HG03196 (cell line): ENCODE results near the gene WWOX.

Source experiments
- ATAC-seq: cut with Tn5 transposase; IDR thresholded peaks from one replicate; pipeline ENCODE4 v1.9.1; 2021; ENCODE audit not compliant: unreplicated experiment

The WWOX gene

GRCh38 chr16:78292086-78292843 lies 192.8 kb downstream of the WWOX start:
- no peak for ATAC-seq

DNA sequence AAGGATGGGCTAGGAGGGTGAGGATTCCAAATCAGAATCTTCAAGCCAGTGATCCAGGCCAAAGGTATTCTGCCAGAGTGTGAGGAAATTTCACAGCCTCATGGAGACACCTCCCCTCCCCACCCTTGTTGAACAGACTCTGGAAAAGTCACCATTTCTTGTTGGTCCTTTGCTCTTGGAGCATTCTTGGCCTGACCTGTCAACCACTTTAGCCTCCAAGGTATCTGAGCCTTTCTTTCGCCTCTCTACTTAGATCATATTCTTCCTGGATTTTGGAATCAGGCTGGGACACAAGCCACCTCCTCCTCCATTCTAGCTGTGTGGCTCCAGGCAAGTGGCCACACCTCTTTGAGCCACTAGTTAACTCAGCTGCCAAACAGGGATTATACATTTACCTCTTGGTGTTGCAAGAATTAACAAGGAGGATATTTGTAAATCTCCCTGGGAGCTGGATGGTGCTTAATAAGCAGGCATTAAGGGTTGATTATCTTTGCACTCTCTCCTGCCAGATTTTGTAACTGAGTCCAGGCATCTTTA lies 193.5 kb downstream of the WWOX start:
- ATAC-seq = no peak

- ATAC-seq = no peak
These were observed 195.2 kb downstream of the WWOX start for GRCh38 chr16:78294538-78295225.

DNA sequence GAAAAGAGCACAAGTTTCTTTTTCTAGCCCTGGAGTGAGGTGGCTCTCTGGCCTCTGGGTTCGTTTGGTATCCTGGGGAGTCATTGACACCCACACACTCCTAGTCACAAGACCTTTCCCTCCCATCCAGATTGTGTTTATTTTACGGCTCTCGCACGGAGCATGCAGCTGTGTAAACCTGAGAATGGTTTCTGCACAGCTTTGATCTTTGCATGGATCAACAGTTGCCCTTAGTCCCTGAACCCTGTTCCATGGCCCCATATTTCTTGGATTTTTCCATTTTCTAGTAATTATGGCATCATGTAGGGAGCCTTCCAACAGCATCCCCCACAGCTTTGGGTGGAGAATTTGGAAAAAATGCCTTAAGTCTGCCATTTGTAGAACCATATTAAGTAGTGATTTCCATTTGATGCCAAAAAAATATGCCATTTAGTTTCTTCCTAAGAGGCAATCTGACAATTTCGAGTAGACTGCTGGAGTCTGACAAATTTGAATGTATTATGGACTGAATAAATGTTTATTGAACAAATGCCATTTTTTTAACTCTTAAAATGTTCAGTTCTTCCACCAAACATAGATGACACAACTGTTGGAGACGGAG lies 197.7 kb downstream of the WWOX start:
- ATAC-seq = no peak

- ATAC-seq = no peak
These were observed 199.5 kb downstream of the WWOX start for GRCh38 chr16:78298986-78299385.

DNA sequence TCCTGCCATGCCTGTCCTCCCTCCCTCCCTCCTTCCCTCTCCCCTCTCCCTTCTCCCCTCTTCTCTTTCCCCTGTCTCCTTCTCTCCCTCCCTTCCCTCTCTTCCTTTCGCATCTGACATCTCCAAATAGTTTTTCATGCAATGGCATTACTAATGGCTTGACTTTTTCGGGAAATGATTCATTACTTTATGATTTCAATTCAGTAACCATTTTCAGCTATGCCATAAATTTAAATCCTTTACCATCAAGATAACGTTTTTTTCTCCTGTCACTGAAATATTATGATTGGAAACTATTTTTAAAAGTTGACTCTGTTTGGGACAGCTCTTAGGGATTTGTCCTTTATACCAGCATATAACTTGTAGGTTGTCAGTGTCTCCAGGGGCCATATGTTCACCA lies 201.0 kb downstream of the WWOX start:
- no peak for ATAC-seq

DNA sequence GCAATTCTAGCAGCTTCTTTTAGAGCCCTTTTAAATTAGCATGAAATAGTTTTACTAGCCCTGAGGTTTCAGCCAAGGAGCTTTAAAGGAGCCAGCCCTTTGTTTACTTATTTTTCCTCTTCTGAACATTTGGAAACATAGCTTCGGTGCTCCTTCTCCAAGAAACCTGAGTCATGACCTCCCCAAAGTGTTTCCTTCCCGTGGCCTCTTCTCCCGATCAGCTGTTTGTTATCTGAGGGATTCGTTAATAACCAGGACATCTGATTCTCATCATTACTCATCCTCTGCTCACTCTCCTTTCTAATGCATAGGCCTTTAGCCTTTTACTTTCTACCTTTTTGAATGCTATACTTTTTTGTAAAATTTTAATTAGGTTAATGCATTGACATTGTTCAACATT lies 204.5 kb downstream of the WWOX start:
- no peak for ATAC-seq

GRCh38 chr16:78306361-78306760 lies 206.9 kb downstream of the WWOX start:
- ATAC-seq = no peak

DNA sequence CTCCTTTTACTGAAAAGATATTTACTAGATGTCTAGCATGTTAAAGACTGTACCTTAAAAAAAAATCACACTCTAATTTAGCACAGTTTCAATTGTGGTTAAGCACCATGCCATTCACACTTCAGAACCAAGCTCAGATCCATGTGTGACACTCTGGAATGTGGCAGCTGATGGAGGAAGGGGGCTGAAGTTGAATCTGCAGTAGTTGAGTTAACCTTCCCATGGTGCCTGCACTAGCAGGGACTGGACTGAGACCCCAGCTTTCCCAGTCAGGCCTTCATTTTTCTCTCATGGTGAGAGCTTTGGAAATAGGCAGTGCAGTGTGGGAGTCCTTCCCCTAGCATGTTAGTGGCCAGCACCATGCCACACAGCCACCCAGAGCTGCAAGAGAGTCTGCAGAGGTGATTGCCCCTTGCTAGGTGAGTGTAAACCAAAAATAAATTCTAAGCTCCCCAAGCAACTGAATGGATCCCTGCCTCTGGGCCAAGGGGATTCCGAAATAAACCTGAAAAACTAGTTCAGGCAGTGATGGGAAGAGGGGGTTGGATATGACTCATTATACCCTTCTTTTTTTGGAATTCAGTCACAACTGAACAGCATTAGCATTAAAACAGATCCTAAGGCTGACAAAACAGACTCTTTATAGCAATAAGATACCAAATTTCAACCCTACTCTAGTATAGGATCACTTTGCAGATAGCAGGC lies 208.5 kb downstream of the WWOX start:
- no peak for ATAC-seq

GRCh38 chr16:78309763-78310162 lies 210.3 kb downstream of the WWOX start:
- no peak for ATAC-seq

DNA sequence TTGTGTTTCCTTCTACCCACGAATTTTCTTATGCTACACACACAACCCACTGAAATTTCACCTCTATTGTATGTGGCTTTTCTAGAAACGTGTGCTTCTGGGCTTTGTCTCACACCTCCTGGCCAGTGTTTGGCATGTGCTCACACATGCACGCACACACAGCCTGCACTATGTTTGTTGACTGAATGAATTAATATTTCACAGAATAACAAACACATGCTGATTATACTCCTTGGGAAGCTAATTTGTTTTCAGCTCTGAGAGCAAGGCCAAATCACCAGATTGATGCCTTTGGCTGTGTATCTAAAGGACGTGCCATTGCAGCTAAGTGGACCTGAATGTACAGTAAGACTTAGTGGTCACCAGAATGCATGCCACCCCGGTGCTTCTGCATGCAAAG lies 210.7 kb downstream of the WWOX start:
- ATAC-seq = no peak

DNA sequence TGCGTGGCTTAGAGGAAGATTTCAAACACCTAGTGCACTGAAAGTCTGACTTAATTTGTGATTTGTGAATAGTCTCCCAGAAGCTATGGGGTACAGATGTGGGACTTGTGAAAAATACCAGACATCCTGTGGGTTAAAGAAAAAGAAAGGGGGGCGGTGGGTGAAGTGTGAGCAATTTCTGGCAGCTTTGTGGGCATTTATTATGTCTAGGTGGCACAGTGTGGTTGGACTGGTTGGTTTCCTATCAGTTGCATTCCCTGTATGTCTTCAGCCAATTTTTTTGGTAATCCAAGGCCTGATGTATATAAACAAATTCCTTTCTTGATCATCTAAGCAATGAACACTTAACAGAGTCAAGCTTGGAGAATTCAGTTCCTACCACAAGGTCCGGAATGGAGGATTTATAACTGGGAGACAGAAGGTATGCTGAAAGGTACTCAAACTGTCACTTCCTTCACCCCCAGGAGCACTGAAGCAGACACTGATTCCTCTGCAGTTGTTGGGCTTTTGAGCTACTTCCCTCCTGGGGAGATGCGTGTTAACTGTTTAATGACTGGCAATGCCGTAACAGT lies 211.6 kb downstream of the WWOX start:
- no peak for ATAC-seq

- ATAC-seq = no peak
These were observed 212.4 kb downstream of the WWOX start for GRCh38 chr16:78311831-78312230.

GRCh38 chr16:78317564-78318240 lies 218.2 kb downstream of the WWOX start:
- no peak for ATAC-seq

DNA sequence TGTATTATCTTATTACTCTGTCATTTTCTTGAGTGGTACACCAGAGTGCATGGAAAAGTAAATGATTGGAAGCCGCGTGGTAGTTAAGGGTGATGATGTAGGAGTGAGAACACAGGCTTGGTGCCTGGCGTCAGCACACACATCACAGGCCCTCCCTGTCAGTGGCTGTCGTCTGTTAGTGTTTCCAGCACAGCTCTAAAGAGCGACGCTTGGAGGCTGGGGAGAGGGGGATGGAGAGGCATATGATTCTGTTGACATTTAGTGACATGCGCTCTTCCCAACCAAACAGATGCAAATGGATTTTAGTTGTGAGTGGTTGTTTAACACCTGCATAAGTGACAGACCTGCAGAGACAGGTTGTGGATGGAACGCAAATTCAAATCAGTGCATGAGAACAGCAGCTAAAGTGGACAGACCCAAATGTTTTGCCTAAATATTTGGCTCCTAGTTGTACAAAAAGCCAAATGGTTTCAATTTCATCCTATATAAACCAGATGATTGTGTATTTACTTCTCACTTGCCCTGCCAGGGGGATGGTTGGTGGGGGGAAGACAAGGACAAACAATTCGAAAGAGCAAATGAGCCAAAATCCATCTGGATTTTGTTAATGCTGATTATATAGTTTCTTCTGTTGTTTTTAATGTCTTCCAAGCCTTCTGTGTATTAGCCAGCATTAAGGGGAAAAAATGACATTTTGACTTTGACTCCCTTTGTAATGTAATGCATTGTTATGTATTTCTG lies 222.3 kb downstream of the WWOX start:
- ATAC-seq = no peak

GRCh38 chr16:78323315-78323714 lies 223.9 kb downstream of the WWOX start:
- ATAC-seq = no peak

DNA sequence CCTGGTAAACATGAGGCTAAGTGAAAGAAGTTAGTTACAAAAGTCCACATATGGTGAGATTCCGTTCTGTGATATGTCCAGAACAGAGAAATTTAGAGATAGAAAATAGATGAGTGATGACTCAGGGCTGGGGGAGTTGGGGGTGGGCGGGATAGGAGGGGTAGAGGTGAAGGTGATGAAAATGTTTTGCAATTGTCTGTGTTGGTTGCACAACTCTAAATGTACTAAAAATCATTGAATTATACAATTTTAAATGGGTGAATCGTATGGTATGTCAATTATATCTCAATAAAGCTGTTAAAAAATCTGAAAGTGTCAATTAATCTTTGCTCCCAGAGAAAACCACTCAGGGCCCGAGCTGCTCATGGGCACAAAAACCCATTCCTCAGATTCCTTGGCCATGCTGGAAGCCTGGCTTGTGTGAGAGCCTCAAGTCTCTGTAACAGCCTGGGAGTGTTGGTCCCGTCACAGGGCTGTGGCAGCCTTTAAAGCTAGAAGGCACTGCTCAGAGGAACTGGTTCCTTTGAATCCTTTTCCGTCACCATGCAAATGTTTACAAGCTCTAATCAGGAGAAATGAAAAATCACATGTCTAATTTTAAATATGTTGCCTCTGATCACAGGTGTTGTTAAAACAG lies 225.3 kb downstream of the WWOX start:
- no peak for ATAC-seq

DNA sequence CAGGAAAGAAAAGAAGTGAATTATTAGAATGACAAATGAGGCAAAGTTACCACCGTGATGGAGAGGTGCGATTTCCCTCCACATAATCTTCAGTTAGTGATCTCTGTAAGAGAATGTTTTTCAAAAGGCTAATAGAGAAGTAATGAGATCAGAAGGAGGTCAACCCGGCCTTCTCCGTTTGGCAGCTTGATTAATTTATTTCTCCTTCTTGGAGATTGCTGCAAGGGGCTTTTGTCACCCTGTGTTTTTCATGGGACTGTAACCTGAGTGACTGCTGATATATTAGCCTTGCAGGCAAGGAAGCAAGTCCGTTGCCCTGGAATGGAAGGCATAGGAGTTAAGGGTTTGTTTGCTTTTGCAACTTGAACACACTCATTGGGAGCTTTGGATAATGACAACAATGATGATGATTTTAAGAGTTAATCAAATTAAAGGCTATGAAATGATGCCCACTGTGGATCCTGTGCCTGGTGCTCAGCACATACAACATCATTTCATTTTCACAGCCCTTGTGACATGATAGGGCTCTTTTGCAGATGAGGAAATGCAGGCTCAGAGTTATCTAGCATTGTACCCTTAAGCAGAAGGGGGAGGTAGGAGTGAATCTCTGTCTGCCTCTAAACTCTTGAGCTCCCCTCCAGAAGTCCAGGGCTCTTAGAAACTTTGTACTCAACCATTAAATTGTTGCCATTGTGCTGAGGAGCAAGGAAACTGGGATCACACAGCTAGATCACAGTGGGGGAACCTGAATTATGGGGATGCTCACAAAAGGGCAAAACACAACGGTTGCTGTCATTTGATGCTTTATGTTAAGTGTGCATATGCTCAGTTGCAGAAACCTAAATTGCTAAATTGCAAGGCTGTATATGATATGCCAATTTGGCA lies 226.3 kb downstream of the WWOX start:
- no peak for ATAC-seq
